ENCODE results near the gene PLA2G6.

DNA sequence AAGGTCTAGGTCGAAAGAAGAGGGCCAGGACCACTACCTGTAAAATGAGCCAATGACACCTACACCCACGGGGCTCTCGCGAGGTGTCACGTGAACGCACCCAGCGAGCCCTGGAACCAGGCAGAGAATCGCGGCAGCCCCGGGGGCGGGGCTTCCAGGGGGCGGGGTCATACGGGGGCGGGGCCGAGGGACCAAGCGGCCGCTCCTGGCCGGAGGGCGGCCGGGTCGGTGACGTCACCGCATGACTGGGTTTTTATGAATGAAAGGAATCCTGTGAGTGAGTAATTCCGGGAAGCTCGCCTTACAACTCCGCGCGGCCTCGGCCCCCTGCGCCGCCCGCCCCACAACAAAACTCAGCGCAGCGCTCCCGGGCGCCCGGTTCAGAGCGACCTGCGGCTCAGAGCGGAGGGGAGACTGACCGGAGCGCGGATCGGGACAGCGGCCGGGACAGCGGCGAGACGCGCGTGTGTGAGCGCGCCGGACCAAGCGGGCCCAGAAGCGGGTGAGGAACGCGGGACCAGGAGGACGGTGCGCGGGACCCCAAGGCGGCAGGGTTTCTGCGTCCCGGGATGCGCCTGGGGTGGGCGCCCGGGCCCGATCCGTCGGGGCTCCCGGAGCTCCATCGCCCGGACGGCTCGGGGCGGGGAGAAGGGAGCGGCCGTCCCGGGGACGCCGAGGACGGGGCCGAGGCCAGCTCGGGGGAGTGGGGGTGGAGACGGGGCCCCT lies 20.2 kb upstream of the PLA2G6 start, which contains the start of gene MAFF:
- peak; percentile 98 for TF ChIP-seq POLR2A (IDR thresholded peaks at IDR 0.05)
- TF ChIP-seq, protein P1, sequence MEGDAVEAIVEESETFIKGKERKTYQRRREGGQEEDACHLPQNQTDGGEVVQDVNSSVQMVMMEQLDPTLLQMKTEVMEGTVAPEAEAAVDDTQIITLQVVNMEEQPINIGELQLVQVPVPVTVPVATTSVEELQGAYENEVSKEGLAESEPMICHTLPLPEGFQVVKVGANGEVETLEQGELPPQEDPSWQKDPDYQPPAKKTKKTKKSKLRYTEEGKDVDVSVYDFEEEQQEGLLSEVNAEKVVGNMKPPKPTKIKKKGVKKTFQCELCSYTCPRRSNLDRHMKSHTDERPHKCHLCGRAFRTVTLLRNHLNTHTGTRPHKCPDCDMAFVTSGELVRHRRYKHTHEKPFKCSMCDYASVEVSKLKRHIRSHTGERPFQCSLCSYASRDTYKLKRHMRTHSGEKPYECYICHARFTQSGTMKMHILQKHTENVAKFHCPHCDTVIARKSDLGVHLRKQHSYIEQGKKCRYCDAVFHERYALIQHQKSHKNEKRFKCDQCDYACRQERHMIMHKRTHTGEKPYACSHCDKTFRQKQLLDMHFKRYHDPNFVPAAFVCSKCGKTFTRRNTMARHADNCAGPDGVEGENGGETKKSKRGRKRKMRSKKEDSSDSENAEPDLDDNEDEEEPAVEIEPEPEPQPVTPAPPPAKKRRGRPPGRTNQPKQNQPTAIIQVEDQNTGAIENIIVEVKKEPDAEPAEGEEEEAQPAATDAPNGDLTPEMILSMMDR (IDR thresholded peaks at IDR 0.05) = peak in 1 of 7 experiments; percentile 9
